Rectal smooth muscle tissue (tissue), 1 donor: ENCODE data around the gene CCDC154.

Experiments
- H3K27ac ChIP-seq: one replicate; pipeline ENCODE4 v1.7.0; 2013; ENCODE audit warnings: low read depth, low read length, inconsistent platforms
- H3K27me3 ChIP-seq: one replicate; pipeline ENCODE4 v1.7.0; 2013; ENCODE audit warnings: low read length; ENCODE audit not compliant: control insufficient read depth, insufficient read depth
- H3K36me3 ChIP-seq: one replicate; pipeline ENCODE4 v1.7.0; 2013; ENCODE audit warnings: low read length; ENCODE audit not compliant: control insufficient read depth, insufficient read depth
- H3K4me1 ChIP-seq: one replicate; pipeline ENCODE4 v1.7.0; 2013; ENCODE audit warnings: low read length; ENCODE audit not compliant: control insufficient read depth, insufficient read depth
- H3K4me3 ChIP-seq: one replicate; pipeline ENCODE4 v1.7.0; 2013; ENCODE audit warnings: low read length
- H3K9ac ChIP-seq: one replicate; pipeline ENCODE4 v1.7.0; 2013; ENCODE audit warnings: low read length

The CCDC154 gene

GRCh38 chr16:1392826-1393225 lies 51.5 kb downstream of the CCDC154 start:
- Histone ChIP-seq H3K27ac (no peak overlapping the region), H3K9ac (no peak overlapping the region), H3K36me3 (peaks cover 15% of the 10 kb centered on the region), H3K4me3 (no peak overlapping the region), H3K27me3 (no peaks in the 10 kb centered on the region), H3K4me1 (no peaks in the 10 kb centered on the region)

- Histone ChIP-seq H3K27me3 (no peaks in the 10 kb centered on the region), H3K4me1 (no peaks in the 10 kb centered on the region), H3K27ac (no peak overlapping the region), H3K9ac (no peak overlapping the region), H3K36me3 (peaks cover 11% of the 10 kb centered on the region), H3K4me3 (no peak overlapping the region)
These were observed 54.0 kb downstream of the CCDC154 start for GRCh38 chr16:1390239-1390779.

- Histone ChIP-seq H3K4me3 (no peak overlapping the region), H3K36me3 (peaks cover 11% of the 10 kb centered on the region), H3K27me3 (no peaks in the 10 kb centered on the region)
These were observed 54.6 kb downstream of the CCDC154 start for GRCh38 chr16:1389762-1390161.

GRCh38 chr16:1387331-1387730 lies 57.0 kb downstream of the CCDC154 start:
- peaks cover 7% of the 10 kb centered on the region for H3K36me3 ChIP-seq

More at GRCh38 chr16:1389762-1390161, 54.6 kb downstream of the CCDC154 start:
- H3K9ac ChIP-seq: no peak overlapping the region
- H3K4me1 ChIP-seq: no peaks in the 10 kb centered on the region
- no peak overlapping the region for H3K27ac ChIP-seq

GRCh38 chr16:1385232-1385631 lies 59.1 kb downstream of the CCDC154 start:
- H3K36me3 ChIP-seq: peaks cover 6% of the 10 kb centered on the region
- H3K9ac ChIP-seq: no peak overlapping the region
- H3K27me3 ChIP-seq: no peaks in the 10 kb centered on the region
- no peak overlapping the region for H3K4me3 ChIP-seq
- no peak overlapping the region for H3K27ac ChIP-seq
- no peaks in the 10 kb centered on the region for H3K4me1 ChIP-seq

More at GRCh38 chr16:1387331-1387730, 57.0 kb downstream of the CCDC154 start:
- Histone ChIP-seq H3K9ac (no peak overlapping the region), H3K27me3 (no peaks in the 10 kb centered on the region), H3K4me3 (no peak overlapping the region), H3K4me1 (no peaks in the 10 kb centered on the region), H3K27ac (no peak overlapping the region)
